Heart right ventricle (tissue), 16 donors: ENCODE results near the gene CCDC85A. TPM values are rescaled to one million over a fixed set of nuclear protein-coding genes. Genes with fewer than 3 reads are reported as not detected.

Experiments
- ATAC-seq, 8 donors: fragments of 200-7000 bp; cut with Tn5 transposase; one replicate each; pipeline ENCODE4 v1.9.1; 2020; ENCODE audit warnings: mild to moderate bottlenecking in 8 of 8, moderate library complexity in 8 of 8, moderate number of reproducible peaks in 1 of 8
- DNase-seq, 2 donors: peaks; one replicate each; pipeline ENCODE4 v3.0.0-alpha.2; 2020
- H3K27ac ChIP-seq, 10 donors: fragments of 200-600 bp; sonication (generic) in 2 of 10; one replicate each; pipeline versions ENCODE4 v1.5.0 to v1.8.0; 2020 to 2022; ENCODE audit warnings: mild to moderate bottlenecking in 3 of 10
- H3K27me3 ChIP-seq, 7 donors: fragments of 200-600 bp; one replicate each; pipeline ENCODE4 v1.8.0; 2021 to 2022; ENCODE audit warnings: mild to moderate bottlenecking in 2 of 7
- H3K36me3 ChIP-seq, 9 donors: fragments of 200-600 bp; sonication (generic) in 1 of 9; one replicate each; pipeline versions ENCODE4 v1.5.0 to v1.8.0; 2020 to 2022; ENCODE audit warnings: mild to moderate bottlenecking in 2 of 9
- H3K4me1 ChIP-seq, 9 donors: fragments of 200-600 bp; sonication (generic) in 1 of 9; one replicate each; pipeline versions ENCODE4 v1.5.0 to v1.8.0; 2020 to 2022; ENCODE audit warnings: mild to moderate bottlenecking in 4 of 9
- H3K4me3 ChIP-seq, 10 donors: fragments of 200-600 bp; sonication (generic) in 2 of 10; one replicate each; pipeline versions ENCODE4 v1.5.0 to v1.8.0; 2020 to 2022; ENCODE audit warnings: mild to moderate bottlenecking in 7 of 10, moderate library complexity in 2 of 10
- H3K9me3 ChIP-seq, 11 donors: fragments of 200-600 bp in 10 of 11; sonication (generic) in 2 of 11; one replicate each; pipeline versions ENCODE4 v1.5.0 to v1.8.0; 2013 to 2022; ENCODE audit warnings: mild to moderate bottlenecking in 2 of 11, control low read depth in 1 of 11, moderate library complexity in 1 of 11
- whole genome bisulfite sequencing, 2 donors: extraction: QIAGEN DNeasy Blood & Tissue Kit; methylation state at CpG; one replicate each; pipeline ENCODE4 v1.1.7; 2013; ENCODE audit warnings: inconsistent platforms in 1 of 2; 5-methylcytosine and 5-hydroxymethylcytosine counted together
- intact Hi-C, 10 donors: fragments of 100-400 bp; cut with DNase I; formaldehyde crosslinking; loops; one replicate each; pipeline versions ENCODE4 v1.11.1 to v1.14.2; 2022
- polyA plus RNA-seq, 2 donors: library from polyadenylated mRNA; stranded (reverse); fragments of 200-250 nt; gene quantifications; one replicate each; pipeline ENCODE4 v1.2.3, GENCODE V29; 2013
- total RNA-seq, 10 donors: library from RNA; stranded (reverse); fragmentation: NEBNext Ultra II Directional in 3 of 10; extraction: Animal tissue kit (Norgen Biotek cat#: 25700) in 3 of 10; gene quantifications; one replicate each; pipeline versions ENCODE4 v1.2.1 to v1.2.4, GENCODE V29; 2021 to 2023
- TF ChIP-seq, protein P1 (sequence below), 9 donors: fragments of 200-600 bp; sonication (generic) in 2 of 9; IDR thresholded peaks; one replicate each; pipeline versions ENCODE4 v1.5.0 to v1.8.0; 2021 to 2022; ENCODE audit warnings: antibody characterized with exemption in 9 of 9, mild to moderate bottlenecking in 5 of 9, moderate library complexity in 1 of 9
- donor health status: Arrhythmogenic right ventricular cardiomyopathy.
- donor health status: ischemic (EF 13 %, LVEDD 7.1; RV severe dilation, severe dysfunction).
- donor health status: healthy with polysubstance abuse.
- donor health status: DM: no; HTN: yes; CAD: no.
- donor health status: DM: no; HTN: no; CAD: no.
- donor health status: ischemic (EF 25% LVEDD 6.9; RV normal size, moderate dysfunction).
- donor health status: ischemic (EF 25% LVEDD 5.7; RV mildly dilated, moderate dysfunction).
- donor health status: healthy.
- donor health status: DM: yes; HTN: yes; CAD: no.
- donor health status: Ischemic cardiomyopathy.
- donor health status: ischemic (EF 35%, LVEDD 5.7; RV mildly dilated, moderate dysfunction).
- donor health status: nonischemic (EF 11% LVEDD 7.7; RV severe dilation, severe dysfunction).
- donor health status: DM: yes; HTN: yes; CAD: no.
- donor health status: PGD.
- donor health status: ischemic (EF 29% LVEDD 5.4; RV normal size, mild dysfunction).
- donor health status: nonischemic (EF 23%, LVEDD 6.1; RV moderate dilation, normal function).

Gene CCDC85A
- total and polyA plus RNA-seq, 12 donors = 1.5 to 8.5 (median 3.5) TPM

DNA sequence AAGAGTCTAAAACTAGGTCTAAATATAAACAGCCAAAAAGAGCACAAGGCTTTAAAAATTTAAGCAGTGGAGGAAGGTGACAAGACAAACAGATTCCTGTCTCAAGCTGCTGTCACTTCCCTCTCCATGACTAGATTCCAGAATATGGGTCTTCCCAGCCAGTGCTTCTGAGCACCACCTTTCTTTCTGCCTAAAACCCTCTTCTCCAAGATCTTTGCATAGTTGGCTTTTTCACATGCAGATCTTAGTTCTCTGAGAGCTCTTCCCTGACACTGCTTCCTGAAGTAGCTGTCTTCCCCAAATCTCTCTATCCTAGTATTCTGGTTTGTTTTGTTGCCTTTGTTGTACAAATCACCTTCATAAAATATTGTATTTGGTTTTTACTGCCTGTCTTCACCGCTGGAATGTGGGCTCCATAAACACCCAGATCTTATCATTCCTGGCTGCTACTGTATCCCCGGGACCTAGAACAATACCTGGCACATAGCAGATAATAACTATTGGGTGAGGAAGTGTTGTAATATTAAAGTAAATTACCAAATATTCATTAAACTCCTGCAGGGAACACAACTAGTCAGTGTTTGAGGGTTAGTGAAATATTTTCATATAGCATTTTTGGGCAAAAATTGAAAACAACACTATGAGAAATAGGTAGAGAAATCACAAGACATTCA lies 150.2 kb downstream of the CCDC85A start:
- 31 to 39% methylated on average over 2 of the region's 2 CpGs for WGBS, 2 donors
- DNase-seq = no peak
- Histone ChIP-seq H3K4me3 (no peak overlapping the region), H3K4me1 (peaks cover 0 to 48% (median 25%) of the 10 kb centered on the region in 9 donors), H3K27ac (peak overlapping the region in 5 of 10 donors; percentile 42 to 71 (median 59)), H3K9me3 (no peaks in the 10 kb centered on the region), H3K36me3 (no peaks in the 10 kb centered on the region), H3K27me3 (no peaks in the 10 kb centered on the region)
- TF ChIP-seq, protein P1, sequence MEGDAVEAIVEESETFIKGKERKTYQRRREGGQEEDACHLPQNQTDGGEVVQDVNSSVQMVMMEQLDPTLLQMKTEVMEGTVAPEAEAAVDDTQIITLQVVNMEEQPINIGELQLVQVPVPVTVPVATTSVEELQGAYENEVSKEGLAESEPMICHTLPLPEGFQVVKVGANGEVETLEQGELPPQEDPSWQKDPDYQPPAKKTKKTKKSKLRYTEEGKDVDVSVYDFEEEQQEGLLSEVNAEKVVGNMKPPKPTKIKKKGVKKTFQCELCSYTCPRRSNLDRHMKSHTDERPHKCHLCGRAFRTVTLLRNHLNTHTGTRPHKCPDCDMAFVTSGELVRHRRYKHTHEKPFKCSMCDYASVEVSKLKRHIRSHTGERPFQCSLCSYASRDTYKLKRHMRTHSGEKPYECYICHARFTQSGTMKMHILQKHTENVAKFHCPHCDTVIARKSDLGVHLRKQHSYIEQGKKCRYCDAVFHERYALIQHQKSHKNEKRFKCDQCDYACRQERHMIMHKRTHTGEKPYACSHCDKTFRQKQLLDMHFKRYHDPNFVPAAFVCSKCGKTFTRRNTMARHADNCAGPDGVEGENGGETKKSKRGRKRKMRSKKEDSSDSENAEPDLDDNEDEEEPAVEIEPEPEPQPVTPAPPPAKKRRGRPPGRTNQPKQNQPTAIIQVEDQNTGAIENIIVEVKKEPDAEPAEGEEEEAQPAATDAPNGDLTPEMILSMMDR (IDR thresholded peaks at IDR 0.05) = no peak
- ATAC-seq = peak in 3 of 8 donors; percentile 29 to 52 (median 47)
- intact Hi-C loops = loop anchor here in 1 of 10 donors (2.0 to 5.0 kb wide), 2 partner anchors 19 to 147 kb away; no protein-coding TSS in a partner anchor

DNA sequence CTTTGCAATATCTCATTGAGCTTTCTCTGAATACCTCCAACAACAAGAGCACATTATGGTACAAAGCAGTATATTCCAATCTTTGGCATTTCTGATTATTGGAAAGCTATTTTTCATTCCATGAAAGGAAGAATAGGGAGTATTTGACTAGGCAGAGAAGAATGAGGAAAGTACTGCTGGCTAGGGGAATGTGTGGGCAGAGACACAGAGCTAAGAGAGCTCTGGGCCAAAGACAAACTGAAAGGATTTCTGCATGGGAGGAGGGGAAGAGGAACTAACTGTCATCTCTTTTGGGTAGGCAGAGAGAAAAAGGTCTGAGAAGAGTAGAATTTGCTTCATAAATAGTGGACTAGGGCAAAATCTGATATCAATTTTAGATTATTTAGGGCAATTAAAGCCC lies 150.8 kb downstream of the CCDC85A start:
- H3K27me3 ChIP-seq = no peaks in the 10 kb centered on the region
- ATAC-seq = peak in 5 of 8 donors; percentile 38 to 79 (median 52)
- H3K4me3 ChIP-seq = no peak overlapping the region
- no peak for DNase-seq
- H3K36me3 ChIP-seq = no peaks in the 10 kb centered on the region
- peak overlapping the region in 7 of 10 donors; percentile 4 to 71 (median 46) for H3K27ac ChIP-seq
- H3K4me1 ChIP-seq = peaks cover 0 to 46% (median 25%) of the 10 kb centered on the region in 9 donors
- no peaks in the 10 kb centered on the region for H3K9me3 ChIP-seq
- TF ChIP-seq, protein P1 (IDR thresholded peaks at IDR 0.05) = no peak
- intact Hi-C loops = loop anchor here in 1 of 10 donors (2.0 to 5.0 kb wide), 2 partner anchors 20 to 147 kb away; no protein-coding TSS in a partner anchor

DNA sequence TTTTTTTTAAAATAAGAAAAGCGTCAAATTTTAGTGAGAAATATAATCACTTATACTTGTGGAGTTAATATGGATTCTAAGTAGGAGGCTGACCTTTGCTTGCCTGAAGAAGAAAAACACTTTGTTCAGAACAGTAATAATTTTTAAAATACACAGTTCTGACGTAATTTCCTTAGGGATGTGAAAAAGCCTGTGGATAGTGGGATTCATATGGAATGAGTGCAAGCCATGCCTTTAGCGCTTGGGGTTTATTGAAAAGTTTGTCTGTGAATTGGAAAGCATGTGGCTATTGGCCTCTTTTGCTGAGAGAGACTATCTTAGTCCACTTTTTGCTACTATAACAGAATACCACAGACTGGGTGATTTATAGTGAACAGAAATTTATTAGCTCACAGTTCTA lies 151.3 kb downstream of the CCDC85A start:
- peak in 2 of 8 donors; percentile 7 to 35 for ATAC-seq
- DNase-seq = no peak
- Histone ChIP-seq H3K36me3 (no peaks in the 10 kb centered on the region), H3K27ac (peak overlapping the region in 6 of 10 donors; percentile 4 to 71 (median 52)), H3K9me3 (no peaks in the 10 kb centered on the region), H3K4me1 (peaks cover 0 to 47% (median 25%) of the 10 kb centered on the region in 9 donors), H3K27me3 (no peaks in the 10 kb centered on the region), H3K4me3 (no peak overlapping the region)
- WGBS, 2 donors = 67 to 82% methylated on average over 3 of the region's 3 CpGs
- intact Hi-C loops = loop anchor here in 1 of 10 donors (2.0 kb wide), 1 partner anchor 20 kb away; no protein-coding TSS in a partner anchor
- TF ChIP-seq, protein P1 (IDR thresholded peaks at IDR 0.05) = no peak

DNA sequence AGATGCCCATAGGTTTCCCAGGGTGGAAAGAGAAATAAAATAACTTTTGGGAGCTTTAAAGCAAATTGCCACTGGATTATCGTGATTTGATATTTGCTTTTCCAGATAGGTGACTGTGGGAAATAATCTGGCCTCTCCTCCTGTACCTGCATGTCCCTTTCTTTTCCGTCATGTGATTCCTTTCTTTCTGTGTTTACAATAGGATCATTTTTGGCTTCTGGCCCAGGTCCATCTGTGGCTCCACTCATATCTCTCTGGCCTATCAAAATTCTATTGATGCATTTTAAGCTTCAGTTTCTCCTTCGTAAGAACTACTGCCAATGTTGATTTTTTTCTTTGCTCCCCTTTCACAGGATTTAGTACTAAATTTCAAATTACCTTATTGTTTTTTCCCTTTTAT lies 153.6 kb downstream of the CCDC85A start:
- no peaks in the 10 kb centered on the region for H3K36me3 ChIP-seq
- H3K27me3 ChIP-seq = no peaks in the 10 kb centered on the region
- peak overlapping the region in 4 of 10 donors; percentile 13 to 48 (median 29) for H3K27ac ChIP-seq
- DNase-seq (peak in 1 of 2 donors; percentile 14), ATAC-seq (peak in 2 of 8 donors; percentile 33 to 57)
- WGBS, 2 donors = 55 to 67% methylated on average over 3 of the region's 3 CpGs
- H3K4me3 ChIP-seq = no peak overlapping the region
- TF ChIP-seq, protein P1 (IDR thresholded peaks at IDR 0.05) = no peak
- intact Hi-C loops = no loop called here
- peaks cover 0 to 46% (median 25%) of the 10 kb centered on the region in 9 donors for H3K4me1 ChIP-seq
- H3K9me3 ChIP-seq = no peaks in the 10 kb centered on the region
